H9 (cell line): Measurements from ENCODE around the gene MRTFB. TPM values are rescaled to one million over a fixed set of nuclear protein-coding genes. Genes with fewer than 3 reads are reported as not detected.

ENCODE experiments used
- DNase-seq: peaks from one replicate; pipeline ENCODE4 v3.0.0-alpha.2; 2017
- H2AFZ ChIP-seq: one replicate; pipeline ENCODE4 v1.6.1; 2013; ENCODE audit warnings: mild to moderate bottlenecking, low read length, control low read depth, moderate library complexity
- H2AK5ac ChIP-seq: 2 replicates; pipeline ENCODE4 v1.6.1; 2013; ENCODE audit warnings: low read length, control low read depth, mixed read lengths; ENCODE audit not compliant: insufficient read length
- H2BK120ac ChIP-seq: one replicate; pipeline ENCODE4 v1.6.1; 2013; ENCODE audit warnings: low read depth, mild to moderate bottlenecking, low read length, control low read depth, inconsistent platforms; ENCODE audit not compliant: poor library complexity, severe bottlenecking
- H2BK12ac ChIP-seq: 2 replicates; pipeline ENCODE4 v1.6.1; 2013; ENCODE audit warnings: low read length, control low read depth, mixed read lengths, low read depth; ENCODE audit not compliant: insufficient read length
- H2BK15ac ChIP-seq: 2 replicates; pipeline ENCODE4 v1.6.1; 2013; ENCODE audit warnings: low read depth, low read length, control low read depth
- H2BK20ac ChIP-seq: one replicate; pipeline ENCODE4 v1.6.1; 2013; ENCODE audit warnings: low read depth, mild to moderate bottlenecking, low read length, control low read depth, inconsistent platforms; ENCODE audit not compliant: poor library complexity, severe bottlenecking
- H2BK5ac ChIP-seq: 2 replicates; pipeline ENCODE4 v1.6.1; 2013; ENCODE audit warnings: low read length, control low read depth, mixed read lengths; ENCODE audit not compliant: insufficient read length
- H3K14ac ChIP-seq: 2 replicates; pipeline ENCODE4 v1.6.1; 2013; ENCODE audit warnings: low read length, control low read depth; ENCODE audit not compliant: insufficient read depth
- H3K18ac ChIP-seq: 2 replicates; pipeline ENCODE4 v1.6.1; 2013; ENCODE audit warnings: low read depth, mild to moderate bottlenecking, mixed read lengths, low read length, control low read depth; ENCODE audit not compliant: insufficient read length
- H3K23ac ChIP-seq: 2 replicates; pipeline ENCODE4 v1.6.1; 2013; ENCODE audit warnings: low read length, control low read depth, mixed read lengths, low read depth; ENCODE audit not compliant: insufficient read length
- H3K23me2 ChIP-seq: 2 replicates; pipeline ENCODE4 v1.6.1; 2013; ENCODE audit warnings: low read depth, mild to moderate bottlenecking, mixed read lengths, low read length, control low read depth; ENCODE audit not compliant: insufficient read length, poor library complexity, severe bottlenecking
- H3K27ac ChIP-seq: 2 replicates; pipeline ENCODE4 v1.5.1; 2013; ENCODE audit warnings: low read length, control low read depth, mixed read lengths, low read depth; ENCODE audit not compliant: insufficient read length
- H3K27me3 ChIP-seq: 2 replicates; pipeline ENCODE4 v1.6.1; 2013; ENCODE audit warnings: low read length, control low read depth, inconsistent platforms; ENCODE audit not compliant: insufficient read depth
- H3K4ac ChIP-seq: 2 replicates; pipeline ENCODE4 v1.6.1; 2013; ENCODE audit warnings: low read depth, mild to moderate bottlenecking, control low read depth, inconsistent platforms, low read length, moderate library complexity
- H3K4me1 ChIP-seq: 2 replicates; pipeline ENCODE4 v1.6.1; 2013; ENCODE audit warnings: low read length, control low read depth, inconsistent platforms; ENCODE audit not compliant: insufficient read depth
- H3K4me2 ChIP-seq: 2 replicates; pipeline ENCODE4 v1.6.1; 2013; ENCODE audit warnings: low read length, control low read depth, mixed read lengths; ENCODE audit not compliant: insufficient read length, insufficient read depth
- H3K56ac ChIP-seq: 2 replicates; pipeline ENCODE4 v1.6.1; 2013; ENCODE audit warnings: low read depth, mild to moderate bottlenecking, mixed read lengths, low read length, control low read depth; ENCODE audit not compliant: insufficient read length
- H3K79me1 ChIP-seq: 2 replicates; pipeline ENCODE4 v1.6.1; 2013; ENCODE audit warnings: low read depth, mild to moderate bottlenecking, moderate library complexity, low read length, control low read depth, inconsistent platforms; ENCODE audit not compliant: insufficient read depth, poor library complexity, severe bottlenecking
- H3K79me2 ChIP-seq: 2 replicates; pipeline ENCODE4 v1.6.1; 2013; ENCODE audit warnings: low read length, control low read depth, inconsistent platforms; ENCODE audit not compliant: insufficient read depth
- H3K9ac ChIP-seq: 2 replicates; pipeline ENCODE4 v1.6.1; 2013; ENCODE audit warnings: low read length, control low read depth, mixed read lengths; ENCODE audit not compliant: insufficient read length; ENCODE audit errors: extremely low read depth
- H3K9me3 ChIP-seq: one replicate; pipeline ENCODE4 v1.6.1; 2013; ENCODE audit warnings: low read depth, low read length, inconsistent platforms; ENCODE audit not compliant: control insufficient read depth
- H3T11ph ChIP-seq: one replicate; pipeline ENCODE4 v1.6.1; 2013; ENCODE audit warnings: mild to moderate bottlenecking, low read length, control low read depth, inconsistent platforms
- H4K20me1 ChIP-seq: one replicate; pipeline ENCODE4 v1.6.1; 2013; ENCODE audit not compliant: control insufficient read depth, insufficient read length, insufficient read depth
- H4K5ac ChIP-seq: 2 replicates; pipeline ENCODE4 v1.6.1; 2013; ENCODE audit warnings: low read depth, mild to moderate bottlenecking, mixed read lengths, low read length, control low read depth; ENCODE audit not compliant: insufficient read length
- H4K8ac ChIP-seq: replicated peaks from 2 replicates; pipeline ENCODE4 v1.6.1; 2013; ENCODE audit warnings: low read length, control low read depth, mixed read lengths, low read depth; ENCODE audit not compliant: insufficient read length
- H4K91ac ChIP-seq: 2 replicates; pipeline ENCODE4 v1.6.1; 2013; ENCODE audit warnings: low read depth, mild to moderate bottlenecking, moderate library complexity, mixed read lengths, low read length, control low read depth; ENCODE audit not compliant: insufficient read length
- H3K27ac Mint-ChIP-seq, 3 experiments: 2 replicates in 2 of 3; 3 replicates in 1 of 3; pipeline ENCODE4 v1.8.0; 2020 to 2021; ENCODE audit warnings: mixed read lengths in 3 of 3, mild to moderate bottlenecking in 1 of 3, moderate library complexity in 1 of 3
- H3K27me3 Mint-ChIP-seq: 2 replicates; pipeline ENCODE4 v1.8.0; 2021; ENCODE audit warnings: low read depth, mild to moderate bottlenecking, moderate library complexity, mixed read lengths
- H3K36me3 Mint-ChIP-seq, 3 experiments: 2 replicates in 2 of 3; 3 replicates in 1 of 3; pipeline ENCODE4 v1.8.0; 2020 to 2021; ENCODE audit warnings: low read depth in 3 of 3, mixed read lengths in 3 of 3; ENCODE audit not compliant: insufficient read depth in 1 of 3
- H3K4me1 Mint-ChIP-seq, 2 experiments: 2 replicates each; pipeline ENCODE4 v1.8.0; 2020; ENCODE audit warnings: mixed read lengths in 2 of 2
- H3K4me3 Mint-ChIP-seq, 2 experiments: 2 replicates in 1 of 2; 3 replicates in 1 of 2; pipeline ENCODE4 v1.8.0; 2020 to 2021; ENCODE audit warnings: mild to moderate bottlenecking in 2 of 2, mixed read lengths in 2 of 2, moderate library complexity in 1 of 2
- H3K9me3 Mint-ChIP-seq, 2 experiments: 2 replicates in 1 of 2; 3 replicates in 1 of 2; pipeline ENCODE4 v1.8.0; 2020; ENCODE audit warnings: mild to moderate bottlenecking in 2 of 2, mixed read lengths in 2 of 2, moderate library complexity in 1 of 2
- CTCF ChIP-seq: fragments of 200-600 bp; sonication (generic); conservative IDR thresholded peaks from 3 replicates; pipeline ENCODE4 v1.8.0; 2021; ENCODE audit warnings: antibody characterized with exemption, mild to moderate bottlenecking
- WGBS: extraction: QIAGEN DNeasy Blood & Tissue Kit; methylation state at CpG from one replicate; pipeline ENCODE4 v1.1.7; 2013; ENCODE audit warnings: missing lambda C conversion rate, low lambda C conversion rate, mixed read lengths; ENCODE audit not compliant: insufficient read length; ENCODE audit errors: extremely low coverage; 5-methylcytosine and 5-hydroxymethylcytosine counted together
- total RNA-seq: library from RNA; stranded (reverse); gene quantifications from 2 replicates; pipeline ENCODE4 v1.2.1, GENCODE V29; 2021

Gene MRTFB
- total RNA-seq, 1 experiment from 2014 or later, result 29.9 TPM

- H3K23ac ChIP-seq, result no peak overlapping the region
- no peak overlapping the region for H2AK5ac ChIP-seq
- H3K23me2 ChIP-seq, result no peaks in the 10 kb centered on the region
- H3K27ac ChIP-seq, result no peak overlapping the region
- no peaks in the 10 kb centered on the region for H4K20me1 ChIP-seq
- no peak overlapping the region for H4K5ac ChIP-seq
- H2BK12ac ChIP-seq, result no peak overlapping the region
- no peak overlapping the region for H3K4ac ChIP-seq
- no peak overlapping the region for H2BK20ac ChIP-seq
- H3K4me1 ChIP-seq, result no peaks in the 10 kb centered on the region; the same call in 1 of the 2 replicates
- no peak overlapping the region for H3K56ac ChIP-seq
- peaks cover 4% of the 10 kb centered on the region for H3K79me1 ChIP-seq
- H3K79me2 ChIP-seq, result peaks cover 4% of the 10 kb centered on the region; the same call in 1 of the 2 replicates
- Mint-ChIP-seq H3K27me3 (no peaks in the 10 kb centered on the region), H3K4me3 (no peak overlapping the region), H3K36me3 (no peaks in the 10 kb centered on the region; a peak in 1 of 7 replicates), H3K9me3 (no peaks in the 10 kb centered on the region), H3K27ac (no peak overlapping the region), H3K4me1 (peaks cover 27 to 28% of the 10 kb centered on the region in 2 experiments)
- H3K4me2 ChIP-seq, result no peak overlapping the region
- TF ChIP-seq CTCF, result no peak
- no CpG with 5 or more reads among the region's 7 CpGs for WGBS
- H3K27me3 ChIP-seq, result no peaks in the 10 kb centered on the region
- no peak overlapping the region for H2AFZ ChIP-seq
- no peak overlapping the region for H2BK15ac ChIP-seq
- no peak overlapping the region for H3K18ac ChIP-seq
- no peak overlapping the region for H3K14ac ChIP-seq
- no peak overlapping the region for H3K9ac ChIP-seq
- H3K9me3 ChIP-seq, result no peaks in the 10 kb centered on the region
- no peak overlapping the region for H4K91ac ChIP-seq
- no peak overlapping the region for H2BK120ac ChIP-seq
- no peak for DNase-seq
- no peak overlapping the region for H3T11ph ChIP-seq
- no peak overlapping the region for H4K8ac ChIP-seq
- H2BK5ac ChIP-seq, result no peak overlapping the region
These were observed 38.1 kb downstream of the MRTFB start for GRCh38 chr16:14109077-14109775.
